K562 (cell line): ENCODE data around the gene RNU2-63P. TPM values are rescaled to one million over a fixed set of nuclear protein-coding genes. Genes with fewer than 3 reads are reported as not detected.

Source experiments
- ATAC-seq: fragments of 200-7000 bp; cut with Tn5 transposase; 3 replicates; pipeline ENCODE4 v1.9.1; 2020; ENCODE audit warnings: moderate library complexity
- BruUV-seq: library from RNA; stranded (reverse); fragments of 400-500 nt; replicated peaks from 2 replicates; lab custom pipeline; 2021; lab: Mats Ljungman, UMichigan
- CTCF ChIA-PET: fragments of 300-600 bp; formaldehyde crosslinking; extraction: SDS; loops from one replicate; lab custom pipeline; 2021; ENCODE audit warnings: low intra/inter-chr PET ratio; lab: Yijun Ruan, JAX
- POLR2A ChIA-PET: fragments of 300-600, 350-650 bp; sonication (Branson Sonifier 250); formaldehyde crosslinking; extraction: SDS; loops from one replicate; lab custom pipeline; 2021; ENCODE audit warnings: antibody characterized with exemption, inconsistent platforms; lab: Yijun Ruan, JAX
- DNase-seq, 4 experiments: peaks; one replicate each; pipeline versions ENCODE4 v3.0.0 to v3.0.0-alpha.2; 2011 to 2018; ENCODE audit warnings: low spot score in 3 of 4, mixed read lengths in 3 of 4; ENCODE audit errors: extremely low read depth in 1 of 4
- FAIRE-seq: peaks from 2 replicates; lab custom pipeline; 2011; peaks lifted over from hg19 to GRCh38; lab: Jason Lieb, UNC
- H2AFZ ChIP-seq: 2 replicates; pipeline ENCODE4 v1.6.0; 2011; ENCODE audit warnings: low read depth, low read length, control low read depth, inconsistent platforms
- H3K27ac ChIP-seq: fragments of 200-600 bp; 3 replicates; pipeline ENCODE4 v1.8.0; 2011; ENCODE audit warnings: low read depth, mild to moderate bottlenecking, control low read depth, inconsistent platforms, low read length, moderate library complexity, mixed read lengths; ENCODE audit errors: extremely low read depth
- H3K27me3 ChIP-seq, 2 experiments: fragments of 300-600 bp in 1 of 2; 2 replicates in 1 of 2; 3 replicates in 1 of 2; pipeline versions ENCODE4 v1.6.0 to v1.8.0; 2011; ENCODE audit warnings: inconsistent platforms in 2 of 2, low read length in 2 of 2, mild to moderate bottlenecking in 1 of 2, mixed read lengths in 1 of 2, moderate library complexity in 1 of 2; ENCODE audit not compliant: control insufficient read depth in 2 of 2, insufficient read depth in 2 of 2
- H3K36me3 ChIP-seq: fragments of 300-600 bp; 3 replicates; pipeline ENCODE4 v1.8.0; 2011; ENCODE audit warnings: mild to moderate bottlenecking, low read length, inconsistent platforms; ENCODE audit not compliant: control insufficient read depth, insufficient read depth
- H3K4me1 ChIP-seq, 2 experiments: fragments of 200-600 bp in 1 of 2; replicated peaks in 1 of 2; 2 replicates in 1 of 2; 3 replicates in 1 of 2; pipeline versions ENCODE4 v1.5.1 to v1.8.0; 2011; ENCODE audit warnings: inconsistent platforms in 2 of 2, low read length in 2 of 2, mild to moderate bottlenecking in 1 of 2, mixed read lengths in 1 of 2, moderate library complexity in 1 of 2; ENCODE audit not compliant: control insufficient read depth in 2 of 2, insufficient read depth in 2 of 2
- H3K4me2 ChIP-seq: 2 replicates; pipeline ENCODE4 v1.6.1; 2011; ENCODE audit warnings: low read length, control low read depth, inconsistent platforms, mixed read lengths; ENCODE audit not compliant: insufficient read depth
- H3K4me3 ChIP-seq: fragments of 200-600 bp; sonication (generic), shearing (Covaris generic); 2 replicates; pipeline ENCODE4 v1.5.1; 2016; ENCODE audit warnings: control low read depth, inconsistent platforms
- H3K79me2 ChIP-seq: fragments of 200-600 bp; 3 replicates; pipeline ENCODE4 v1.8.0; 2011; ENCODE audit warnings: low read length, inconsistent platforms; ENCODE audit not compliant: control insufficient read depth, insufficient read depth
- H3K9ac ChIP-seq, 2 experiments: 2 replicates each; pipeline versions ENCODE4 v1.6.0 to v1.6.1; 2011; ENCODE audit warnings: low read depth in 2 of 2, low read length in 2 of 2, control low read depth in 1 of 2, inconsistent platforms in 1 of 2, mild to moderate bottlenecking in 1 of 2, mixed read lengths in 1 of 2; ENCODE audit not compliant: insufficient read depth in 1 of 2
- H3K9me1 ChIP-seq: one replicate; pipeline ENCODE4 v1.6.0; 2011; ENCODE audit warnings: inconsistent platforms, mild to moderate bottlenecking, low read length, moderate library complexity; ENCODE audit not compliant: control insufficient read depth, insufficient read depth
- H3K9me3 ChIP-seq: replicated peaks from 2 replicates; pipeline ENCODE4 v1.5.1; 2011; ENCODE audit warnings: low read depth, low read length, inconsistent platforms; ENCODE audit not compliant: control insufficient read depth, insufficient read depth
- H4K20me1 ChIP-seq: replicated peaks from 2 replicates; pipeline ENCODE4 v1.6.1; 2011; ENCODE audit warnings: low read length, inconsistent platforms, mixed read lengths; ENCODE audit not compliant: control insufficient read depth, insufficient read depth
- CTBP1 ChIP-seq: fragments of 450-650 bp; IDR thresholded peaks from 2 replicates; pipeline ENCODE4 v1.6.1; 2016; ENCODE audit warnings: borderline replicate concordance
- FOXA1 ChIP-seq: fragments of 450-650 bp; IDR thresholded peaks from 2 replicates; pipeline ENCODE4 v1.6.1; 2016; ENCODE audit warnings: mild to moderate bottlenecking, borderline replicate concordance
- MBD2 ChIP-seq: sonication (generic); IDR thresholded peaks from 2 replicates; pipeline ENCODE4 v1.6.1; 2016; ENCODE audit warnings: low read depth, borderline replicate concordance
- RBM15 ChIP-seq: fragments of 200-400 bp; formaldehyde crosslinking; IDR thresholded peaks from 2 replicates; pipeline ENCODE4 v1.6.1; 2018; ENCODE audit warnings: mild to moderate bottlenecking, low read length, moderate library complexity; ENCODE audit not compliant: insufficient read depth
- RBM22 ChIP-seq: fragments of 200-400 bp; formaldehyde crosslinking; IDR thresholded peaks from 2 replicates; pipeline ENCODE4 v1.6.1; 2018; ENCODE audit warnings: low read length, low read depth; ENCODE audit not compliant: poor library complexity, severe bottlenecking
- RBM34 ChIP-seq: fragments of 200-400 bp; formaldehyde crosslinking; IDR thresholded peaks from 2 replicates; pipeline ENCODE4 v1.6.1; 2018; ENCODE audit warnings: low read length, borderline replicate concordance; ENCODE audit not compliant: insufficient read depth
- SRSF1 ChIP-seq: fragments of 200-400 bp; formaldehyde crosslinking; IDR thresholded peaks from 2 replicates; pipeline ENCODE4 v1.6.1; 2017; ENCODE audit warnings: mild to moderate bottlenecking, low read depth, low read length, moderate library complexity
- STAG1 ChIP-seq: sonication (generic); formaldehyde crosslinking; IDR thresholded peaks from 2 replicates; pipeline ENCODE4 v1.5.0; 2020; ENCODE audit warnings: missing genetic modification reagents, borderline replicate concordance
- ZBTB7A ChIP-seq: IDR thresholded peaks from 2 replicates; pipeline ENCODE4 v1.6.1; 2011; ENCODE audit warnings: low read depth, mild to moderate bottlenecking, low read length, moderate library complexity, borderline replicate concordance; ENCODE audit not compliant: control insufficient read depth
- ZNF512 ChIP-seq: IDR thresholded peaks from 2 replicates; pipeline ENCODE4 v1.6.1; 2016; ENCODE audit warnings: missing genetic modification characterization, missing compliant biosample characterization
- ZNF584 ChIP-seq: fragments of 200-800 bp; sonication (Bioruptor generic); IDR thresholded peaks from 2 replicates; pipeline ENCODE4 v1.6.1; 2016; ENCODE audit warnings: low read depth, mild to moderate bottlenecking, missing genetic modification characterization, missing compliant biosample characterization
- ZNF717 ChIP-seq: fragments of 250-450 bp; sonication (Bioruptor Pico); IDR thresholded peaks from 2 replicates; pipeline ENCODE4 v1.5.0; 2021
- WGBS: fragments of 100-300 bp; shearing (Covaris generic); methylation state at CpG from one replicate; pipeline ENCODE4 v1.1.6; 2016; ENCODE audit warnings: low coverage, mixed read lengths; ENCODE audit not compliant: insufficient coverage; ENCODE audit errors: missing lambda C conversion rate; 5-methylcytosine and 5-hydroxymethylcytosine counted together
- in situ Hi-C: fragments of 300-500 bp; cut with MboI; formaldehyde crosslinking; loops from 4 replicates; pipeline ENCODE4 v1.15.0; 2018; ENCODE audit warnings: inconsistent platforms, mixed read lengths
- intact Hi-C: fragments of 100-400 bp; cut with micrococcal nuclease; formaldehyde crosslinking; loops from 2 replicates; pipeline ENCODE4 v1.14.2; 2022
- polyA plus RNA-seq, 8 experiments: library from polyadenylated mRNA; depleted of rRNA in 4 of 8; stranded (reverse) in 5 of 8; unstranded in 3 of 8; fragments of >200 nt; fragmentation: Nextera tagmentation in 2 of 8; fragmentation: Illumina TruSeq in 1 of 8; extraction: Ambion mirVana in 2 of 8; extraction: Trizol in 1 of 8; gene quantifications; 2 replicates each; pipeline versions ENCODE4 v1.2.1 to v1.2.3, GENCODE V29; 2011 to 2014; ENCODE audit warnings: inconsistent platforms in 1 of 8, missing spikeins in 1 of 8
- total RNA-seq, 7 experiments: library from RNA; depleted of rRNA in 6 of 7; stranded (reverse); fragments of >200 nt in 6 of 7; fragmentation: Illumina TruSeq in 2 of 7; extraction: Trizol in 2 of 7; gene quantifications; 2 replicates each; pipeline versions ENCODE4 v1.2.1 to v1.2.3, GENCODE V29; 2011 to 2021; ENCODE audit warnings: low replicate concordance in 1 of 7
- TF ChIP-seq, protein P1 (sequence below): sonication (generic); formaldehyde crosslinking; IDR thresholded peaks from 2 replicates; pipeline ENCODE4 v1.9.0; 2022; ENCODE audit warnings: mild to moderate bottlenecking, missing genetic modification reagents

The RNU2-63P gene
- total and polyA plus RNA-seq, 9 of the 15 experiments (the other 6 are each of a cell fraction or from before 2014, with no cell fraction given): 5.8 to 253 (median 169) TPM; not detected in 4

DNA sequence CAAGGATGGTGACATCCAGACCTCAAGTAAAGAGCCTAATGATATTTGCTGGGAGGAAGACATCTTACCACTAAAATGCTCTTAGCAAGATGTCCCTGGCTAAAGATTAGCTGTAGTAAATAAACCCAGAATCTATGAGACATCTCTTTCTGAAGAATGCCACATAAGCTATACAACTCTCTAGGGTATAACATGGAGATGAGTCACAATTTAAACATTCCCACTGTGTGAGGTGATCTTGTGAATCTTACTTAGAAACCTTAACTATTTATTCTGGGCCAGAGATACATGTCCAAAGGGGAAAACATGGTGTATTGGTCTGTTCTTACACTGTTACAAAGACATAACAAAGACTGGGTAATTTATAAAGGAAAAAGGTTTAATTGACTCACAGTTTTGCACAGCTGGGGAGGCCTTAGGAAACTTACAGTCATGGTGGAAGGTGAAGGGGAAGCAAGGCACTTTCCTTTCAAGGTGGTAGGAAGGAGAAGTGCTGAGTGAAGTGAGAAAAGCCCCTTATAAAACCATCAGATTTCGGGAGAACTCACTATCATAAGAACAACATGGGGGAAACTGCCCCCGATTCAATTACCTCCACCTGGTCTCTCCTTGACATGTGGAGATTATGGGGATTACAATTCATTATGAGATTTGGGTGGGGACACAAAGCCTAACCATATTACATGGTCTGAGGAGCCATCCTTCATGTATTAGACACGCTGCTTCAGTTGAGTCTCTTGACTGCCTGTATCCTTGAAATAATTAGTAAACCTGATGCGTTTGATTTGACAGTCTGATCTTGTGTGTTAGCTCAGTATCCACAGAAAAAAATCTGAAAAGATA lies 22.1 kb upstream of the RNU2-63P start:
- ChIA-PET POLR2A (no interaction called here), CTCF (no interaction called here)
- H4K20me1 ChIP-seq: no peaks in the 10 kb centered on the region
- no peak for FAIRE-seq
- no peaks in the 10 kb centered on the region for H3K9me3 ChIP-seq
- WGBS: 31% methylated on average over 4 of the region's 4 CpGs
- BruUV-seq: no TSS peak
- H3K4me1 ChIP-seq: no peaks in the 10 kb centered on the region; a peak in 1 of 5 replicates
- TF ChIP-seq, protein P1, sequence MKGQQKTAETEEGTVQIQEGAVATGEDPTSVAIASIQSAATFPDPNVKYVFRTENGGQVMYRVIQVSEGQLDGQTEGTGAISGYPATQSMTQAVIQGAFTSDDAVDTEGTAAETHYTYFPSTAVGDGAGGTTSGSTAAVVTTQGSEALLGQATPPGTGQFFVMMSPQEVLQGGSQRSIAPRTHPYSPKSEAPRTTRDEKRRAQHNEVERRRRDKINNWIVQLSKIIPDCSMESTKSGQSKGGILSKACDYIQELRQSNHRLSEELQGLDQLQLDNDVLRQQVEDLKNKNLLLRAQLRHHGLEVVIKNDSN (CRISPR knock-in tag): no peak
- TF ChIP-seq, all 486 proteins: peak for 0
- H3K27me3 ChIP-seq: no peaks in the 10 kb centered on the region
- H3K4me2 ChIP-seq: no peak overlapping the region
- DNase-seq (no peak), ATAC-seq (no peak)
- no peak overlapping the region for H3K9ac ChIP-seq
- no peak overlapping the region for H3K27ac ChIP-seq
- H3K9me1 ChIP-seq: no peaks in the 10 kb centered on the region
- H2AFZ ChIP-seq: no peak overlapping the region
- intact Hi-C loops: no loop called here
- H3K4me3 ChIP-seq: no peak overlapping the region
- in situ Hi-C loops: no loop called here
- H3K79me2 ChIP-seq: no peaks in the 10 kb centered on the region
- H3K36me3 ChIP-seq: no peaks in the 10 kb centered on the region

GRCh38 chr2:88036606-88037005 lies 20.3 kb upstream of the RNU2-63P start:
- Histone ChIP-seq H3K9me1 (no peaks in the 10 kb centered on the region), H2AFZ (no peak overlapping the region), H3K9ac (no peak overlapping the region), H3K27ac (no peak overlapping the region), H3K36me3 (no peaks in the 10 kb centered on the region), H4K20me1 (no peaks in the 10 kb centered on the region), H3K79me2 (no peaks in the 10 kb centered on the region), H3K4me2 (no peak overlapping the region), H3K4me1 (no peaks in the 10 kb centered on the region; a peak in 1 of 5 replicates), H3K9me3 (no peaks in the 10 kb centered on the region), H3K4me3 (no peak overlapping the region), H3K27me3 (no peaks in the 10 kb centered on the region)
- no TSS peak for BruUV-seq
- CTCF ChIA-PET: no interaction called here
- in situ Hi-C loops: no loop called here
- FAIRE-seq: no peak
- intact Hi-C loops: no loop called here
- POLR2A ChIA-PET: interaction anchor here (1.2 kb wide), 1 partner anchor 15 kb away, joined by 4 read pairs; no protein-coding TSS in a partner anchor
- ATAC-seq: no peak
- no peak for DNase-seq
- no peak for TF ChIP-seq RBM22
- no peak for TF ChIP-seq ZNF512 (tag)
- no peak for TF ChIP-seq RBM34
- TF ChIP-seq SRSF1: no peak
- no peak for TF ChIP-seq CTBP1
- no peak for TF ChIP-seq ZNF717 (CRISPR knock-in tag)
- no peak for TF ChIP-seq RBM15
- no peak for TF ChIP-seq ZBTB7A
- no peak for TF ChIP-seq ZNF584 (CRISPR knock-in tag)
- TF ChIP-seq MBD2: no peak
- no peak for TF ChIP-seq FOXA1
- TF ChIP-seq STAG1 (CRISPR knock-in tag): no peak
